GM21390 (cell line): ENCODE measurements around the gene SUPT20H.

ENCODE experiments used
- ATAC-seq: cut with Tn5 transposase; IDR thresholded peaks from one replicate; pipeline ENCODE4 v1.9.1; 2021; ENCODE audit not compliant: unreplicated experiment

The SUPT20H gene

GRCh38 chr13:37009692-37010091 is 49.8 kb downstream of the SUPT20H start:
- no peak for ATAC-seq

GRCh38 chr13:37001921-37002250 is 57.6 kb downstream of the SUPT20H start:
- ATAC-seq = no peak

GRCh38 chr13:36999054-36999714 is 60.3 kb downstream of the SUPT20H start, which contains the start of gene ALG5:
Gene ALG5 (minus strand): TSS chr13:36999340. CDS start chr13:36999300, 40 bp downstream.
- ATAC-seq = peak; percentile 69

GRCh38 chr13:36998624-36999041 is 60.9 kb downstream of the SUPT20H start:
- ATAC-seq = no peak

GRCh38 chr13:36997716-36998427 is 61.6 kb downstream of the SUPT20H start:
- ATAC-seq = no peak

- ATAC-seq = no peak
These were observed 67.1 kb downstream of the SUPT20H start for GRCh38 chr13:36992362-36992761.

GRCh38 chr13:36986462-36987240 is 72.8 kb downstream of the SUPT20H start:
- ATAC-seq = no peak

- peak; percentile 71 for ATAC-seq
These were observed 78.2 kb downstream of the SUPT20H start for GRCh38 chr13:36981156-36981743.

GRCh38 chr13:36979361-36980050 is 80.0 kb downstream of the SUPT20H start:
- ATAC-seq = no peak

GRCh38 chr13:36975172-36975571 is 84.3 kb downstream of the SUPT20H start:
- ATAC-seq = no peak

- ATAC-seq = peak; percentile 80
These were observed 85.7 kb downstream of the SUPT20H start for GRCh38 chr13:36973621-36974295.

GRCh38 chr13:36973009-36973408 is 86.5 kb downstream of the SUPT20H start:
- no peak for ATAC-seq

- ATAC-seq = no peak
These were observed 93.1 kb downstream of the SUPT20H start for GRCh38 chr13:36966404-36966803.

GRCh38 chr13:36965767-36966166 is 93.7 kb downstream of the SUPT20H start:
- no peak for ATAC-seq

- no peak for ATAC-seq
These were observed 99.9 kb downstream of the SUPT20H start for GRCh38 chr13:36959456-36960116.
